Iris pigment epithelial cell (primary cell): ENCODE data around the gene FMNL1.

Experiments used
- DNase-seq: peaks from one replicate; pipeline ENCODE4 v3.0.0-alpha.2; 2011; ENCODE audit warnings: low read depth

The FMNL1 gene

DNA sequence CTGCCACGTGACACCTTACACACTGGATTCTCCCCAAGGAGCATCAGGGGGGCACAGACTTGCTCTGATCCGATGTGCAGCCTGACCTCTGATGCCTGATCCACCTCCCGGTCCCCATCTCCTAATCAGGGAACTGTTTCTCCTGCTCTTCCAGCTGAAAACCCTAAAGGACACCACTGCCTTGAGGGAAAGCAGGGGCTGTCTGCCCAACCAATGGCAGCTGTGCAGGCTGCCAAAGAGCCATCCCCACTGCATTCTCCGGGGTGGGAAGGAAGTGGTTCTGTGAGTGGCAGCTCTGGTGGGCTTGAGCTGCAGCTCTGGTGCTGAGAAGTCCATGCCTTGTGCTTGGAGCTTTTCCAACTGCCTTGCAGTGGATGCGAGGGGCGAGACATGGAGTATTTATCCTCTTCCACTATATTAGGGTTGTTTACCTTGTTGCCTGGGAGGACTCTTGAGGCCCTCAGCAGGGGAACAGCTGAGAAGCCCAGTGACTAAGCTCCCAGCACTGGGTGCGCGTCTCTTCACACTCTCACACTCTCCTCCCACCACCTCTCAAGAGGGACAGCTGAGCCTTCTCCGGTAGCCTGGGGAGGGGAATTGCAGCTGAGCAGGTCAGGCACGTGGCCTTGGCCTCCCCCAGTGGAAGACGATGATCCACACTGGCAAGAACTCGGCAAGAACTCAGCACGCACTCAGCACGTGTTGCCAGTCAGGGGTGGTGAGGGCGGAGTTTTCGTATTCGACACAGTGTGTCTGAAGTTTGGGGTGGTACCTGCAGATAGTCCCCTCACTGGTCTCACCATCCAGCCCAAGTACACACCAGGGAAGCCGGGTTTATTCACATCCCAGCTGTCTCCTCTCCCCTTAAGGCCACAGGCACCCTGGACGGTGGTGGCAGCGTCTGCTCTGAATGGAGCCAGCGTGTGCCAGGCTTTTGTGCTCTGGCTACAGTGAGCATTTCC is 61.3 kb downstream of the FMNL1 start:
- peak; percentile 85 for DNase-seq

DNA sequence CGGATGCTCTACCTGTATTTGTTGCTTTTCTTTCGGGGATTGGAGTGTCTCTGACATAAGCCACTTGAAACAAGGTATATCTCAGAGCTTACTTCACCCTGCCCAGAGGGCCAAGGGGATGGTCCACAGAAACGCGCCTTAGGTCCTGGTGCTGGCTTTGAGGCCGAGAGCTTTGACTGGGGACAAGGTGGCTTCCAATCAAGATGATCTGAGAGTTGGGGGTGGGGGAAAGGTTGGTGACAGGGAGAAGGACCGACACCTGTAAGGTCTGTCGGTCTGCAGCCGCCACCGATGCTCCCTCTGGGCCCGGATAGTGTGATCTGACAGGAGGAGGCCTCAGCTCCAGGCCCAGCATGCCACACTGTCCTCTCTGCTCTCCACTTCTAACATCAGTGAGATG is 62.0 kb downstream of the FMNL1 start:
- no peak for DNase-seq

DNA sequence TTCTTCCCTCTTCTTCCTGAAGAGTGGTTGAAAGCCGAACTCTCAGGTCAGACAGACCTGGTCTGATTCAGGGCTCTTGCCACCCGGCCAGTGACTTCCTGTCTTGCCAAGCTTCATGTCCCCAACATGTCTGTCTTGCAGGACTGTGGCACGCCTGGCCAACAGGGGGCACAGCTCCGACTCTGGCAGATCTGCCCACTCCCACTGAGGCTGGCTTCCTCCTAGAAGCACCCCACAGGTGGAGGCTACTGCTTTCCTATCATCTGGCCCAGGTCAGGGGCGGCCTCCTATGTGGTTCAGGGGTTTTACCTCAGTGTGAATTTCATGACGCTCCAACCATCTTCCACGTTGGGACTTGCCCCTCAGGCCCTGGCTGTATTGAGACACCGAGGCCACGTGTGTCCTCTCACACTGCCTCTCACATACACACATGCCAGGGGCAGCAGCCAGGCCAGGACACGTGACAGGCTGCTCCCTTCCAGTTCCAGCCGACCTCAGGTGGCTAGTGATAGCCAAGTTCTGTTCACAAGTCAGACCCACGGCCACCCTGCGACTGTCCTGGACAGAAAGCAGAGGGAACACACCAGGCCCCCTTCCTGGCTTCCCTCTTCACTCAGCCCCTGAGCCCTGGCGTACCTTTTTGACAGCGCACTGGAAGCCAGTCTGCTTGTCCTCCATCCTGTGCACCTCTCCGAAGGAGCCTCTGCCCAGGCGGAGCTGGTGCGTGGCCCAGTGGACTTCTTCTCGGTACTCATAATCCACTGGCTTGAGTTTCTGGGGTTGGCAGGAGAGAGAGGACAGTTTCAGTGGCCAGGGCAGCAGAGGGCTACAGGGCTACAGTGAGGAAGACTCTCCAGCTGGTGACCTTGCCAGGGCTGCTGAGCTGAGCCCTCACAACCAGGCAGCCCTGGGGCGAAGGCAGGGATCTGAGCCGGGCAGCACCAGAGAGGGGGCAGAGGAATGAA is 62.8 kb downstream of the FMNL1 start:
- no peak for DNase-seq

DNA sequence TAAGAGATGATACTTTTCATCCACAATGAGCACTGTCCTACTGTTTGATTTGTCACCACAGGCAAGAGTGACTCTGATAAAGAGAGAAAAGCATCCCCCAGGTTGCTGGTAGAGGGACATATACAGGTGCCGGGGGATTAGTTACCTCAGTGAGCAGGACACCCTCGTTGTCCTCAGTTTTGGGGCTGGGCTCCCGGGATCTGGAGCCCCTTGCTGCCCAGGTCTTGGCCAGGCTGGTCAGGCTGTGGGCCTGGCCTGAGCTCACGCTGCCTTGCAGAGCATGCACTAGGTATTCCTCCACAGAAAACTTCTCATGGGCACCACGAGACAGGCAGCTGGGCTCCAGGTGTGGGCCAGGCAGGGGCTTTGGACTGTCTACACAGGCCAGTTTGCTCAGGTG is 64.6 kb downstream of the FMNL1 start:
- DNase-seq = no peak

DNA sequence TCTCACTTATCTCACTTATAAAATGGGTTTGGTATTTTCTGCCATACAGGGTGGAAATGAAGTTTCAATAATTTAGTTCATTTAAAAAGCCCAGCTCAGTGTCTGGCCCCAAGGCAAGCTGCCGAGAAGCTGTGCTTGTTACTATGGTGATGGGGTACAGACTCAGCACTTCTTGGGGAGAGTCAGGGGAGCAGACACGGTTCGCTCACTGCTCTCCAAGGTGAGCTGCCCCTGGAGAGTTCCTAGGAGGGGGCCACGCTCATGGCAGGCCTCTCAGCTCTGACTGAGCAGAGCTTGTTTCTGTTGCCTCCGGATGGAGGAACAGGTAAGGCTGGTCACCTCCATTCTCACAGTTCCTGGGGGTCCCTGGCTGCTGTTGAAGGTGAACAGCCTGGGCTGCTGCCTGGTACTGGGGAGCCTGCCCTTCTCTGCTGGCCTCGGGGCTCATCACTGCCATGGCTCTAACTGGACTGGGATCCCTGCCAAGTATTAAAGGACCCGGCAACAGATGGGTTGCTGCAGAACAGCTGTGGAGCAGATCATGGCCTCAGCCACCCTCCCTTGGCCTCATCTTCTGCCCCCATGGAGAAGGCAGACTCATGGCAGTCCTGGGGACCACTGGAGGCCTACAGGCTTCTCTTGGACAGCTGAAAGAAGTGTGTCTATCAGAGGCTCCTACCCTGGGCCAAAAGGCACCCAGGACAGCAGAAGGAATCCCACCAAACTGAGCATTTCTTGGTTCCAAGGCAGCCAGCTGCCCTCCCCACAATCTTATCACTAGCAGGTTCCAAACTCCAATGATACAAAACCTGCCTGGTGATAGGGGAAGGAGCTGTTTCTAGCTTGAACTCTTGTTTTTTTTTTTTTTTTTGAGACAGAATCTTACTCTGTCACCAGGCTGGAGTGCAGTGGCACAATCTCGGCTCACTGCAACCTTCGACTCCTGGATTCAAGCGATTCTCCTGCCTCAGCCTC is 66.1 kb downstream of the FMNL1 start:
- no peak for DNase-seq

DNA sequence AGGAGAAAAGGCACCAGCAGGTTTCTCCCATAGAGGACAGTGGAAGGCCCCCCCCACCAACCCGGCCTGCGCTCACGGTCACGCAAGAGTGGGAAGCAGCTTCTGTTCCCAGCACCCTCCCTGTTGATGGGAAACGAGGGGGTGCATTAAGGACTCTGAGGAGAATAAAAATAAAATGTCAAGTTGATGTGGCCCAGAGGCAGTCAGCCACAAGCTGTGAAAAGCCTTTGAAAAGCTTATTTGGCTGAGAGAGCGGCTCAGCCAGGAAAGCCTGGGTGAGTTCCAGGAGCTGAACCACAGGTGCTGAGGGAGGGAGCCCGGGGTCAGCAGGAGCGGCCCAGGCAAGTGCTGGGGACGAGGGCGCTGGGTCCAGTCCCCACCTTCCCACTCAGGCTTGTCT is 67.1 kb downstream of the FMNL1 start:
- DNase-seq = no peak

DNA sequence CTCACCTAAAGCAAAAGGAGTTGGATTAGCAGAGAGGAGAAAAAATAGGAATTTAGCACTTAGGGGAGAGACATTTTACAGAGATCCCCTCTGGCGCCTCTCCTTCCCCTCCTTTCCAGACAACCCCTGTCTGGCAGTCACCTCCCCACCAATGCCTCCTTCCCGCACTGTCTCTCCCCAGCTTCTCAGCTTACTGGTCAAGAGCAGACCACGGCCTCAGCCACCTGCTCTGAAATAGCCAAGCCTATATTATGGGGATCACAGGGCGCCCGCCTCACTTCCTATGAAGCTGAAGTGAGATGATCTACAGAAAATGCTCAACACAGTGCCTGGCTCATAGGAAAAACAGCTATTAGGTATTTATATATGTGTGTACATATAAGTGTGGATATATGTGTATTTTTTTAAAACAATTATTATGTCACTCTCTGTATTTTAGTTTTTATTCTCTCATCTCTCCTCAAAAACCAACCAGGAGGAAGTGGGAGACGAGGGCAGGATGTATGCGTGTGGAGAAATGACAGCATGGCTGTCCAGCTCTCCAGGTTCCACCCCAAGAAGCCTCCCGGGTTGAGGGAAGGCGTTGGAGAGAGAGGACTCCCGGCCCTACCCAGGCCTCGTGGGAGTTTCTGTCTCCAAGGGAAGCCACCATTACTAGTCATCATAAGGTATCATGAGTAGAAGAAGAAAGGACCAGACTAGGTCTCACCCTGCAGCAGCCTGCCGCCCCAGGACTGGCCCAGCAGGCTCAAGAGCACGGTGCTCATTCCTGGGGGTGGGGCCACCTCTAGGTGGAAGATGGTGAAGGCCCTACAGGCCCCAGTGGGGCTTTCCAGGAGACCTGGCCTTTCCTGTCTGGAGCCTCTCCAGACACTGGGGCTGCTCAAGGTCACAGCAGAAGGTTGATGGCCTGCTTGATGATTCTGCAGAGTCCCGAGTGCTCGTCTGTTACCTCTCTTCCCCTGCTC is 67.9 kb downstream of the FMNL1 start:
- no peak for DNase-seq

DNA sequence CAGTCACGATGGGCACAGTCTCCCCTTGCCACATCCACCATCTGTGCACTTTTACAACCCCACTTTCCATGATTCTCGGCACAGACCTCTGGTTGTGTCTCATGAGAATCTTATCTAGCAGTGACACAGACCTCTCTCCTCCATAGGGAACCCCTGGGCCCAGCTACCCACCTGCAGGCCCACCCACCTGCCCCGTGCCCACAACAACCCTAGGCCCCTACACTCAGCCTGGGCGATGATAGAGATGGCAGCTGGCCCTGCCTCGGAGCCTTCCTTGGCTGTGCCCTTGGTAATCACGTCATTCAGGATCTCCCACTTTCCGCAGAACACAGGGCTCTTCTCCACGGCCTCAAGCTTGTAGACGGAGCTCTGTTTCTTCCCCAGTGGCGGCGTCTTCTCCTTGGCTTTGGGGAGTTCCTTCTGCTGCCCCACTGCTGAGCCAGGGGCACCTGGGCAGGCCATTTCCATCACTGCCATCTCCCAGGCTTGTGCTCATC is 68.6 kb downstream of the FMNL1 start:
- no peak for DNase-seq

DNA sequence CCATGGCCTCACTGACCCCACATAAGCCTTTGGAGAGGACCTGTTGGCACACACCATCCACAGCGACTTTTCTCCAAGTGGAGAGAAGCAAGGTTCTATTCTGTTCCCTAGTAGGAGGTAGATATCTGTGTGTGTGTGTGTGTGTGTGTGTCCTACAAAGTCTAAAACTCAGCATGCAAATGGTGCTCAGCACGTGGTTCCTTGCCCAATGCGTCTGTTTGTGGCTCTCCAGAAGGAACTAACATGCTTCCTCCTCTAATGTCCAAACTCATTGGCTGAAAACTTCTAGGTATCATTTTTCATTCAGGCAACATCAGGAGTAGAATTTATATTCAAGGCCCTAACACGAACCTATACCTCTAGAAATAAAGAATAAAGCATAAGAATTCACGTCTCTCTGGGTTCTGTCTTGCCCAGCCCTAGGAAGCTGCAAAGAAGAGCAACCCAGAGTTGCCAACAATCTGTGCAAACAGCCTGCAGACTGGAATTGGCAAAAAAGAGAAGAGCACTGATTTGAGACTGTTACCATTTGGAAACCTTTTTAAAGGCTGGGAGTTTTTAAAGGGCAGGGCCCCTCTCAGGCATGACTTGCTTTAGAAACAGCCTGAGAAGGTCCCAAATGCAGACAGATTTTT is 69.6 kb downstream of the FMNL1 start:
- DNase-seq = peak; percentile 51

DNA sequence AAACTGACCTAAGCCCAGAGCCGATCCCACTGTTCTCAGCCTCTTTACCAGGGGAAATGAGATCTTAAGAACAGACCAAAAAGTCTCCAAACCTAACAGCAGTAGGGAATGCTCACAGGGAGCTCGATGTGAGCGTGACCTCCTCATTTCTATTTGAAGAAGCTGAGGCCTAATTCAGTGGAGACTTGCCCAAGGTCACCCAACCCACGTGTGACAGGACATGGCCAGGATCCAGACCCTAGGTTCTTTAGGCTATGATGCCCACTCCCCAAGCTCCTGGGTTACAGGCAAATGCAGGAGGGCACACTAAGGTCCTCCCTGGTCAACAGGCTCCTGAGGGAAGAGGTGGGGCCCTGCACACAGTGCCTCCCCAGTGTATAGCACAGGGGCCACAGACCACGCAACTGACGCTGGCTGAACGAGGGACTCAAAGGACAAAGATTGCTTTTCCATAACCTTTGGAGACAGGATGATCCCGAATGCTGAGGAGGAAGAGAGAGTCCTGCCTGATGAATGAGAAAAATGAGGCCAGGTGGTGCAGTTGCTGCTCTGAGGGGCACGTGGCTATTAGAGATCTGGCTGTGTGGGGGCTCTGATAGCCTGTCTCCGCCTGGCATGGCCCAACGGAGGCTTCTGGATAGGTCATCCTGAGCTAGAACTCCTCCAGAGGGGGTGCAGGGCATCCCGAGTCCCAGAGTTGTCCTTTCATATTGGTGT is 71.2 kb downstream of the FMNL1 start:
- no peak for DNase-seq

DNA sequence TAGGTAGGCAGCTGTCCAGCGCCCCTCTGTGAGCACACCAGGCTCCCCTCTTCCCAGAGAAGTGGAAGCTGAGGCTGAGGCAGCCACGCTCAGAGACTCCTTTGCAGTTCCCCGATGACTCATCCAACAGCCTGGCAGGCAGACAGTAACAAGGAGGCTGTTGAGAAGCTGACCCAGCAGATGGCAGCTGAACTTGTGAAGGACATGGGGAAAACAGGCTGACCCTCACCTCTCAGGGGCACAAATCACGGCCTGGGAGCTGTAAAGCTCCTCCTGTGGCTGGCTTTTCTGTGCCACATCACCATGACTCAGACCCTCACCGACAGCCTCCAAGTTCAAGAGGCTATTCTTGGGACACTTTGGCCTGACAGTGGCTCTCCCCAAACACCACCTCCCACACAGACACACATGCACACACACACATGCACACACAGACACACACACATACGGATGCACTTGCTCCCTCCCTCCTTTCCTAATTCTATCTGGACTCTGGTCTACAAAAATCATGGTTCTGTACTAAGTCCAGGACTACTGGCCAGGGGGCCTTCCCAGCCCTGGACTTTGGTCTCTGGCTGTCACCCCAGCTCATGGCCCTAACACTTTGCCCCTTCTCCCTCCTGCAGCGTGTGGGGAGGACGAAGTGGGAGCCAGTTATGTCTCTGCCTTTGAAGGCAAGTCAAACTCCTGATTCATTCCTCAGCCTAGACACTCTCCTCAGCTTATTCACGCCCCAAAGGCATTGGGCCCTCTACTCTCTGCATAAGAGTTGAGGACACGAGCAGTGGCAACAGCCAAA is 71.9 kb downstream of the FMNL1 start:
- peak; percentile 92 for DNase-seq

DNA sequence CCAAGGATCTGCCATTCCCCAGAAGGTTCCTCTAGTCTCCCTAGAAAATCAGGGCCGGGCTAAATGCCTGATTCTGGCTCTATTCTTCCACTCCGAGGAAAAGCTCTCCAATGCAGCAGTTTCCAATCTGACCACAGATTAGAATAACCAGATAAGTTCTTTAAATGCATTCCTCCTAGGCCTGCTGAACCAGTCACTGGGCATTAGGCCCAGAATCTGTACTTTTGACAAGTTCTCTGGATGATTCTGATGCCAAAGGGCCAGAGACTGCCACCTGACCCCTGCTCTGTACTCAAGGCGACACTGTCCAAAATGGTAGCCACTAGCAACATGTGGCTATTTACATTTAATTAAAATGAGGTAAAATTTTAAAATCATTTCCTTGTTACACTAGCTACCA is 72.8 kb downstream of the FMNL1 start:
- DNase-seq = peak; percentile 87

DNA sequence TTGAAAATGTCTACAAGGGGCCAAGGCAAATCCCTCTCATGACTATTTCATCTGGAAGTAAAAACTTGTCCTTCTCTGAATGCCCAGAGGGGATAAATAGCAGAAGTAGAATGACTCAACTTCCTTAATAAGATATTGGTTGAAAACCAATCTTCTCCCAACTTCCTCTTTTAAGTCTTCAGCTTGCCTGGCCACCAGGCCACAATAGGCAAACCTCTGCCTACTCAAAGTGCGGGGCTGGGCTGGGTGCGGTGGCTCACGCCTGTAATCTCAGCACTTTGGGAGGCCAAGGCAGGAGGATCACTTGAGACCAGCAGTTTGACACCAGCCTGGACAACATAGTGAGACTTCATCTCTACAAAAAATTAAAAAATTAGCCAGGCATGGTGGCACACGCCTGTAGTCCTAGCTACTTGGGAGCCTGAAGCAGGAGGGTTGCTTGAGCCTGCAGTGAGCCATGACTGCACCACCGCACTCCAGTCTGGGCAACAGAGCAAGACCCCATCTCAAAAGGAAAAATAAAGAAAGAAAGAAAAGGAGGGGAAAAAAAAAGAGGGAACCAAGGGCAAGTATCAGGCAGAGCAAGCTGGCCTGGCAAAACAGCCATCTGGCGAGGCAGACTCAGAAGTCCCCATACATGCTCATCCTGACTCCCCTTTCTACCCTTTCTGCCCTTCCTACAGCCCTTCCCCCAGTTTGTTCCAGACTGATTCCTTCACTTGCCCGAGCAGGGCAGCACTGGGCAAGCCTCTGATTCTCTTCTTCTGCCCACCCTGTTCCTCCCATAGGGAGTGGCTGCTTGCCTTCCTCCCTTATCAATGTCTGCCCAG is 74.5 kb downstream of the FMNL1 start:
- DNase-seq = no peak

DNA sequence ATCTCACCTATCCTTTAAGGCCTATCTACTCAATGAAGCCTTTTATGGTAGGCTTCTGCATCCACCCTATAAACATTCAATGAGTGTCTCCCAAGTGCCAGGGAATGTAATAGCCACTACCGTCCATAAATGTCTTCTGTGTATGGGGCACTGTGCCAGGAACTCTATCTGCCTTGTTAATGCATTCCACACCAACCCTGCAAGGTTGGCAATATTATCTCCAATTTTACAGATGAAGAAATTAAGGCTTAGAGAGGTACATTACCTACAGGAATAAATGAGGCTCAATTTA is 75.1 kb downstream of the FMNL1 start:
- DNase-seq = no peak
